SK-N-SH (cell line): ENCODE measurements around the gene CBFB. TPM values are rescaled to one million over a fixed set of nuclear protein-coding genes. Genes with fewer than 3 reads are reported as not detected.

Experiments used
- CTCF ChIA-PET: fragments of 300-600, 350-600 bp; formaldehyde crosslinking; extraction: SDS; loops from one replicate; lab custom pipeline; 2021; lab: Yijun Ruan, JAX
- POLR2A ChIA-PET: fragments of 350-600 bp; sonication (Branson Sonifier 250); formaldehyde crosslinking; extraction: SDS; loops from one replicate; lab custom pipeline; 2020; ENCODE audit warnings: antibody characterized with exemption, inconsistent platforms; lab: Yijun Ruan, JAX
- DNase-seq: peaks from one replicate; pipeline ENCODE4 v3.0.0; 2012
- H2AFZ ChIP-seq: fragments of 200-600 bp; sonication (generic); 2 replicates; pipeline ENCODE4 v1.8.1; 2016; ENCODE audit warnings: antibody characterized with exemption, mild to moderate bottlenecking, low read depth
- H3F3A ChIP-seq: fragments of 200-600 bp; sonication (generic); replicated peaks from 2 replicates; pipeline ENCODE3; 2016; ENCODE audit warnings: antibody characterized with exemption, mild to moderate bottlenecking; ENCODE audit not compliant: insufficient read depth
- H3K27ac ChIP-seq, 2 experiments: fragments of 200-500 bp in 1 of 2; fragments of 200-600 bp in 1 of 2; sonication (Bioruptor generic) in 1 of 2; sonication (generic), shearing (Covaris generic) in 1 of 2; 2 replicates each; pipeline versions ENCODE4 v1.5.1 to v1.6.1; 2014 to 2016; ENCODE audit warnings: low read depth in 2 of 2, inconsistent platforms in 1 of 2, low read length in 1 of 2, mild to moderate bottlenecking in 1 of 2, mixed read lengths in 1 of 2
- H3K27me3 ChIP-seq: fragments of 200-600 bp; sonication (generic), shearing (Covaris generic); 2 replicates; pipeline ENCODE4 v1.6.1; 2016; ENCODE audit warnings: mixed run types; ENCODE audit not compliant: insufficient read depth
- H3K36me3 ChIP-seq, 2 experiments: fragments of 200-500 bp in 1 of 2; fragments of 200-600 bp in 1 of 2; sonication (Bioruptor generic) in 1 of 2; sonication (generic) in 1 of 2; replicated peaks in 1 of 2; 2 replicates each; pipeline versions ENCODE3 to v1.5.1; 2014 to 2016; ENCODE audit warnings: low read length in 1 of 2, mild to moderate bottlenecking in 1 of 2; ENCODE audit not compliant: insufficient read depth in 2 of 2, control insufficient read depth in 1 of 2
- H3K4me1 ChIP-seq, 2 experiments: fragments of 200-500 bp in 1 of 2; fragments of 200-600 bp in 1 of 2; sonication (Bioruptor generic) in 1 of 2; sonication (generic), shearing (Covaris generic) in 1 of 2; 2 replicates each; pipeline versions ENCODE4 v1.5.1 to v1.6.1; 2014 to 2016; ENCODE audit warnings: low read depth in 1 of 2, low read length in 1 of 2, mixed run types in 1 of 2; ENCODE audit not compliant: insufficient read depth in 2 of 2, control insufficient read depth in 1 of 2
- H3K4me2 ChIP-seq: fragments of 200-600 bp; sonication (generic), shearing (Covaris generic); 2 replicates; pipeline ENCODE4 v1.6.1; 2017; ENCODE audit warnings: mixed run types
- H3K4me3 ChIP-seq, 2 experiments: fragments of 200-500 bp in 1 of 2; fragments of 200-600 bp in 1 of 2; sonication (Bioruptor generic) in 1 of 2; sonication (generic), shearing (Covaris generic) in 1 of 2; 2 replicates each; pipeline versions ENCODE4 v1.5.1 to v1.8.1; 2014 to 2016; ENCODE audit warnings: low read depth in 2 of 2, inconsistent platforms in 1 of 2, low read length in 1 of 2, mild to moderate bottlenecking in 1 of 2, mixed read lengths in 1 of 2, moderate library complexity in 1 of 2
- H3K79me2 ChIP-seq: fragments of 200-600 bp; sonication (generic); 2 replicates; pipeline ENCODE4 v1.8.1; 2017; ENCODE audit warnings: mild to moderate bottlenecking; ENCODE audit not compliant: insufficient read depth
- H3K9ac ChIP-seq: fragments of 200-600 bp; sonication (generic); 2 replicates; pipeline ENCODE4 v1.6.1; 2017; ENCODE audit warnings: mixed run types
- H3K9me2 ChIP-seq: fragments of 200-600 bp; sonication (generic); 2 replicates; pipeline ENCODE4 v1.6.1; 2017; ENCODE audit warnings: mixed run types
- H3K9me3 ChIP-seq: fragments of 200-600 bp; sonication (generic); 2 replicates; pipeline ENCODE4 v1.6.1; 2017; ENCODE audit warnings: mixed run types, mild to moderate bottlenecking, moderate library complexity
- H4K20me1 ChIP-seq: fragments of 200-600 bp; sonication (generic); 2 replicates; pipeline ENCODE4 v1.6.1; 2017; ENCODE audit warnings: mild to moderate bottlenecking, mixed run types; ENCODE audit not compliant: insufficient read depth
- CHD2 ChIP-seq: fragments of 150-350 bp; IDR thresholded peaks from 2 replicates; pipeline ENCODE4 v1.6.1; 2018; ENCODE audit warnings: low read length; ENCODE audit not compliant: partially characterized antibody
- ELF1 ChIP-seq: IDR thresholded peaks from 2 replicates; pipeline ENCODE4 v1.4.0; 2012
- EP300 ChIP-seq, 2 experiments: IDR thresholded peaks; 2 replicates each; pipeline versions ENCODE4 v1.4.0 to v1.6.1; 2012; ENCODE audit warnings: borderline replicate concordance in 1 of 2, low read depth in 1 of 2, low read length in 1 of 2
- EZH2phosphoT487 ChIP-seq: fragments of 200-600 bp; sonication (generic); IDR thresholded peaks from 2 replicates; pipeline ENCODE4 v1.6.1; 2017; ENCODE audit warnings: low read depth, mixed run types, mild to moderate bottlenecking, antibody characterized with exemption, moderate library complexity, borderline replicate concordance
- FOXM1 ChIP-seq: IDR thresholded peaks from 2 replicates; pipeline ENCODE4 v1.4.0; 2012; ENCODE audit warnings: low read depth, mild to moderate bottlenecking
- GATA2 ChIP-seq: sonication (generic); formaldehyde crosslinking; IDR thresholded peaks from 2 replicates; pipeline ENCODE4 v1.5.0; 2020; ENCODE audit warnings: mild to moderate bottlenecking, missing genetic modification reagents
- JUND ChIP-seq: IDR thresholded peaks from 2 replicates; pipeline ENCODE4 v1.4.0; 2012
- MEF2A ChIP-seq: IDR thresholded peaks from 2 replicates; pipeline ENCODE4 v1.4.0; 2012; ENCODE audit warnings: low read depth, borderline replicate concordance
- NFIC ChIP-seq: IDR thresholded peaks from 2 replicates; pipeline ENCODE4 v1.4.0; 2012; ENCODE audit warnings: borderline replicate concordance
- NRF1 ChIP-seq: IDR thresholded peaks from 2 replicates; pipeline ENCODE4 v1.6.1; 2012; ENCODE audit warnings: low read depth, mild to moderate bottlenecking, low read length
- POLR2AphosphoS5 ChIP-seq: IDR thresholded peaks from 2 replicates; pipeline ENCODE4 v1.6.1; 2012; ENCODE audit warnings: low read depth, low read length
- RCOR1 ChIP-seq: fragments of 150-350 bp; IDR thresholded peaks from 2 replicates; pipeline ENCODE4 v1.6.1; 2017; ENCODE audit warnings: antibody characterized with exemption, low read length
- RFX5 ChIP-seq: IDR thresholded peaks from 2 replicates; pipeline ENCODE4 v1.6.1; 2012; ENCODE audit warnings: mild to moderate bottlenecking, improper control_type of control experiment, low read length
- SIN3A ChIP-seq: IDR thresholded peaks from 2 replicates; pipeline ENCODE4 v1.6.1; 2012; ENCODE audit warnings: low read depth, mild to moderate bottlenecking, low read length, moderate library complexity, borderline replicate concordance
- TEAD4 ChIP-seq: IDR thresholded peaks from 2 replicates; pipeline ENCODE4 v1.4.0; 2012; ENCODE audit warnings: mild to moderate bottlenecking, borderline replicate concordance; ENCODE audit not compliant: insufficient read depth
- YY1 ChIP-seq: IDR thresholded peaks from 2 replicates; pipeline ENCODE4 v1.4.0; 2012; ENCODE audit warnings: low read depth, mild to moderate bottlenecking
- WGBS: methylation state at CpG from one replicate; pipeline ENCODE4 v1.1.6; 2017; ENCODE audit warnings: low lambda C conversion rate; 5-methylcytosine and 5-hydroxymethylcytosine counted together
- polyA plus RNA-seq, 3 experiments: library from polyadenylated mRNA; depleted of rRNA; stranded (reverse); fragments of >200 nt; gene quantifications; 2 replicates each; pipeline ENCODE4 v1.2.3, GENCODE V29; 2012
- TF ChIP-seq, protein P1 (sequence below): fragments of 150-350 bp; IDR thresholded peaks from 2 replicates; pipeline ENCODE4 v1.6.1; 2016; ENCODE audit warnings: mild to moderate bottlenecking, low read depth, low read length
- TF ChIP-seq, protein P2 (sequence below): IDR thresholded peaks from 2 replicates; pipeline ENCODE4 v1.4.0; 2012; ENCODE audit warnings: low read depth, borderline replicate concordance
- TF ChIP-seq, protein P3 (sequence below): IDR thresholded peaks from 2 replicates; pipeline ENCODE4 v1.4.0; 2012; ENCODE audit warnings: low read depth
- TF ChIP-seq, protein P4 (sequence below): IDR thresholded peaks from 2 replicates; pipeline ENCODE4; 2012

CBFB gene
- polyA plus RNA-seq, 1 of the 3 experiments (the other 2 are of a cell fraction), result 40.1 TPM

DNA sequence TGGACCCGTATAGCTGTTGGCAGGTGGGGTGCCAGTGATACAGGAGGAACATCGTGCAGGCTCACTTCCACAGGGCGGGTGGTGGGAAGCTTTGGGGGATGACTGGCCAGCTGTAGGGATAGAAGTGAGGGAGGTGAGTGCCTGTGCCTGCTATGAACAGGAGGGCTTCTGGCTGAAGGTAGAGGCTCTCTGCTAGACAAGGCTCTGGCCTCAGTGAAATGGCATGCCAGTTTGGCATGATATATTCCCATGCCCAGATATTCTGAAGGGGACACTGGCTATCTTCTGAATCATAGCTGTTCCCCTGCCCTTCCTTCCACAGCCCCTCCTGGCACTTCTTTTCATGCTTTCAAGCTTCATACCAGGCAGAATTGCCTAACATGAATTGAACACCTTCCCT, 99.9 kb downstream of the CBFB start:
- Histone ChIP-seq H4K20me1 (no peaks in the 10 kb centered on the region), H3K4me1 (no peaks in the 10 kb centered on the region), H3K4me2 (no peak overlapping the region), H3K79me2 (0 out of 2 replicates have a peak, but pooled peaks cover 2% of the 10 kb centered on the region), H3K9me3 (no peaks in the 10 kb centered on the region), H3K9ac (no peak overlapping the region), H3K36me3 (peaks cover 34 to 40% of the 10 kb centered on the region in 2 experiments), H3K4me3 (no peak overlapping the region), H3K27me3 (no peaks in the 10 kb centered on the region), H3F3A (no peaks in the 10 kb centered on the region), H2AFZ (no peak overlapping the region), H3K27ac (no peak overlapping the region), H3K9me2 (no peaks in the 10 kb centered on the region)
- ChIA-PET CTCF (interaction anchor here (0.9 to 2.8 kb wide), 6 partner anchors 9 to 143 kb away, joined by 3 to 11 read pairs (median 6); no protein-coding TSS in a partner anchor), POLR2A (no interaction called here)
- TF ChIP-seq, protein P1, sequence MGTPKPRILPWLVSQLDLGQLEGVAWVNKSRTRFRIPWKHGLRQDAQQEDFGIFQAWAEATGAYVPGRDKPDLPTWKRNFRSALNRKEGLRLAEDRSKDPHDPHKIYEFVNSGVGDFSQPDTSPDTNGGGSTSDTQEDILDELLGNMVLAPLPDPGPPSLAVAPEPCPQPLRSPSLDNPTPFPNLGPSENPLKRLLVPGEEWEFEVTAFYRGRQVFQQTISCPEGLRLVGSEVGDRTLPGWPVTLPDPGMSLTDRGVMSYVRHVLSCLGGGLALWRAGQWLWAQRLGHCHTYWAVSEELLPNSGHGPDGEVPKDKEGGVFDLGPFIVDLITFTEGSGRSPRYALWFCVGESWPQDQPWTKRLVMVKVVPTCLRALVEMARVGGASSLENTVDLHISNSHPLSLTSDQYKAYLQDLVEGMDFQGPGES, result no peak
- TF ChIP-seq RCOR1, result no peak
- TF ChIP-seq EZH2phosphoT487, result no peak
- TF ChIP-seq NRF1, result no peak
- TF ChIP-seq TEAD4, result no peak
- TF ChIP-seq, protein P2, sequence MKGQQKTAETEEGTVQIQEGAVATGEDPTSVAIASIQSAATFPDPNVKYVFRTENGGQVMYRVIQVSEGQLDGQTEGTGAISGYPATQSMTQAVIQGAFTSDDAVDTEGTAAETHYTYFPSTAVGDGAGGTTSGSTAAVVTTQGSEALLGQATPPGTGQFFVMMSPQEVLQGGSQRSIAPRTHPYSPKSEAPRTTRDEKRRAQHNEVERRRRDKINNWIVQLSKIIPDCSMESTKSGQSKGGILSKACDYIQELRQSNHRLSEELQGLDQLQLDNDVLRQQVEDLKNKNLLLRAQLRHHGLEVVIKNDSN, result no peak
- TF ChIP-seq POLR2AphosphoS5, result no peak
- no peak for TF ChIP-seq SIN3A
- TF ChIP-seq JUND, result no peak
- TF ChIP-seq RFX5, result no peak
- TF ChIP-seq, protein P3, sequence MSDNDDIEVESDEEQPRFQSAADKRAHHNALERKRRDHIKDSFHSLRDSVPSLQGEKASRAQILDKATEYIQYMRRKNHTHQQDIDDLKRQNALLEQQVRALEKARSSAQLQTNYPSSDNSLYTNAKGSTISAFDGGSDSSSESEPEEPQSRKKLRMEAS, result no peak
- TF ChIP-seq GATA2 (CRISPR knock-in tag), result no peak
- no peak for TF ChIP-seq ELF1
- TF ChIP-seq, protein P4, sequence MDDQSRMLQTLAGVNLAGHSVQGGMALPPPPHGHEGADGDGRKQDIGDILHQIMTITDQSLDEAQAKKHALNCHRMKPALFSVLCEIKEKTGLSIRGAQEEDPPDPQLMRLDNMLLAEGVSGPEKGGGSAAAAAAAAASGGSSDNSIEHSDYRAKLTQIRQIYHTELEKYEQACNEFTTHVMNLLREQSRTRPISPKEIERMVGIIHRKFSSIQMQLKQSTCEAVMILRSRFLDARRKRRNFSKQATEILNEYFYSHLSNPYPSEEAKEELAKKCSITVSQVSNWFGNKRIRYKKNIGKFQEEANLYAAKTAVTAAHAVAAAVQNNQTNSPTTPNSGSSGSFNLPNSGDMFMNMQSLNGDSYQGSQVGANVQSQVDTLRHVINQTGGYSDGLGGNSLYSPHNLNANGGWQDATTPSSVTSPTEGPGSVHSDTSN, result no peak
- WGBS, result 97% methylated on average over 3 of the region's 3 CpGs
- DNase-seq, result no peak

DNA sequence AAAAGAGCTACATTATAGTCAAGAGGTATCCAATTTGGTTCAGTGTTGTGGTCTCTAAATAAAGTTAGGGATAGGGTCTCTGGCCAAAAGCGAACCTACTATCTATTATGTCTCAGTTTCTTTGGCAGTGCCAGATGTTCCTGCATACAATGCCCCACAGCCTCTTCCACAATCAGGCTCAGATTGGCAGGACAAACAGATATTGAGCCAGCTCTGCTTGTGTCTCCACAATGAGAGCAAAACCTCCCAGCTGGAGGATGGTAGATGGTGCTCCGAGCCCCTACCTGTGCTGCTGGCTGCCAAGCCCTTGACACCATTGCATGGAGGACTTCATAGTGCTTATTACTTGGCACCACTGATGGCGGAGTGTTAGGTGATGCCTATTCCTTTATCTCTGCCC, 100.5 kb downstream of the CBFB start:
- TF ChIP-seq EZH2phosphoT487 (no peak), YY1 (no peak), RCOR1 (no peak), FOXM1 (no peak), CHD2 (no peak), NFIC (no peak), POLR2AphosphoS5 (no peak), MEF2A (no peak), JUND (no peak), RFX5 (no peak), EP300 (IDR thresholded peaks at IDR 0.05; ENCODE audit: borderline replicate concordance in 1 of 2, low read depth in 1 of 2, low read length in 1 of 2) (no peak)
- TF ChIP-seq, protein P2, result no peak
- no peak overlapping the region for H2AFZ ChIP-seq
- ChIA-PET CTCF (interaction anchor here (0.6 to 2.8 kb wide), 6 partner anchors 9 to 197 kb away, joined by 3 to 11 read pairs (median 6); no protein-coding TSS in a partner anchor), POLR2A (no interaction called here)
- 95% methylated on average over 2 of the region's 3 CpGs for WGBS
- no peaks in the 10 kb centered on the region for H3K9me3 ChIP-seq
- H3F3A ChIP-seq, result no peaks in the 10 kb centered on the region
- no peaks in the 10 kb centered on the region for H3K27me3 ChIP-seq
- H3K9ac ChIP-seq, result no peak overlapping the region
- H3K4me1 ChIP-seq, result no peaks in the 10 kb centered on the region
- no peaks in the 10 kb centered on the region for H4K20me1 ChIP-seq
- H3K4me2 ChIP-seq, result no peak overlapping the region
- no peak for DNase-seq
- peaks cover 32 to 42% of the 10 kb centered on the region in 2 experiments for H3K36me3 ChIP-seq
- H3K79me2 ChIP-seq, result 0 out of 2 replicates have a peak, but pooled peaks cover 2% of the 10 kb centered on the region
- H3K27ac ChIP-seq, result no peak overlapping the region
- H3K9me2 ChIP-seq, result no peaks in the 10 kb centered on the region
- no peak overlapping the region for H3K4me3 ChIP-seq
